Esophagus squamous epithelium (tissue), 5 donors: ENCODE results near the gene ORM1. TPM values are rescaled to one million over a fixed set of nuclear protein-coding genes. Genes with fewer than 3 reads are reported as not detected.

ENCODE experiments used
- DNase-seq: peaks from one replicate; lab custom pipeline; 2025; lab: John Stamatoyannopoulos, UW
- H3K27ac ChIP-seq, 4 donors: fragments of 200-600 bp; sonication (generic); one replicate each; pipeline ENCODE4 v1.5.1; 2016 to 2019; ENCODE audit warnings: mild to moderate bottlenecking in 1 of 4
- H3K27me3 ChIP-seq, 4 donors: fragments of 200-600 bp; sonication (generic); 1 replicate in 3 of 4; 2 replicates in 1 of 4; pipeline versions ENCODE4 v1.5.1 to v1.6.0; 2017 to 2021; ENCODE audit warnings: antibody characterized with exemption in 1 of 4
- H3K36me3 ChIP-seq, 3 donors: fragments of 200-600 bp; sonication (generic); one replicate each; pipeline ENCODE4 v1.5.1; 2016 to 2019
- H3K4me1 ChIP-seq, 3 donors: fragments of 200-600 bp; sonication (generic); one replicate each; pipeline ENCODE4 v1.5.1; 2017 to 2019
- H3K4me3 ChIP-seq, 4 donors: fragments of 200-600 bp; sonication (generic); 1 replicate in 3 of 4; 2 replicates in 1 of 4; pipeline ENCODE4 v1.5.1; 2016 to 2019; ENCODE audit warnings: mild to moderate bottlenecking in 2 of 4, moderate library complexity in 1 of 4
- H3K9me3 ChIP-seq, 3 donors: fragments of 200-600 bp; sonication (generic); one replicate each; pipeline ENCODE4 v1.5.1; 2016 to 2019
- POLR2A ChIP-seq, 4 donors: fragments of 450-650 bp; IDR thresholded peaks; one replicate each; pipeline ENCODE4 v1.6.1; 2017; ENCODE audit warnings: antibody characterized with exemption in 4 of 4, mild to moderate bottlenecking in 4 of 4, moderate library complexity in 3 of 4
- WGBS, 2 donors: methylation state at CpG; one replicate each; pipeline ENCODE4 v1.1.5; 2018; 5-methylcytosine and 5-hydroxymethylcytosine counted together
- intact Hi-C: fragments of 100-400 bp; cut with DNase I; formaldehyde crosslinking; loops from one replicate; pipeline ENCODE4 v1.15.0; 2022
- total RNA-seq, 4 donors: library from RNA; depleted of rRNA; stranded (reverse); fragments of >200 nt; gene quantifications; one replicate each; pipeline ENCODE4 v1.1.0, GENCODE V29; 2016
- TF ChIP-seq, protein P1 (sequence below), 6 experiments: fragments of 450-650 bp in 4 of 6; fragments of 200-600 bp in 2 of 6; sonication (generic) in 2 of 6; IDR thresholded peaks; one replicate each; pipeline ENCODE4 v1.5.1; 2016 to 2019; ENCODE audit warnings: antibody characterized with exemption in 6 of 6, mild to moderate bottlenecking in 4 of 6, moderate library complexity in 4 of 6
- donor health status: DM: yes; HTN: yes; CAD: no.

The ORM1 gene
- total RNA-seq, 4 donors from 2014 or later = 0.41 TPM; not detected in 3

DNA sequence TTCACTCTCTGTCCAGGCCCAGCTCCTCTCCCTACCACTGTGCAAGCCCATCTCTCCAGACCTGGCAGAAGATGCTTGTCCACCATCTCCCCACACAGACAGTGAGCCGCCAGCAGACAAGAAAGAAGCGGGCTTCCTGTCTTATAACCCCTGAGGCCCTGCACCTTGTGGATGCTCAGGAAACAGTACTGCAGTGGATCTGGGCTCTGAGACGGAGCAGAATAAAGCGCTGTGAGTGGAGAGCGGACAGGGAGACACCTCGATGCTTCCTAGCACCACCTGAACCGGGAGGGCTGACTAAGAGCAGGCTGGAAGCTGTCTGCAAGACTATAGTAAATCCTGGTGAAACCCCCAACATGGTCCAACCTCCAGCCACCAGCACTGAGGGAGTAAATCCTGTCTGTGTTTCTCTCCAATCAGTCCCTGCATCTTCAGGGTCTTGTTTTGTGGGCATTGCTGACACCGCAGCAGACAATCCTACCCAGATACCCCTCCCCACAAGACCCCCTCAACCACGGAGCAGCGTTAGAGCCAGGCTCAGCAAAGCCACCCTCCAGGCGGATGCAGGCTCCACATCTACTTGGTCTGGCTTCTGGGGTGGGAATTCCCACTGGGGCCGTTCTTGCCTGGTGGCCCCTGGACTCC lies 25.5 kb downstream of the ORM1 start:
- no peak for DNase-seq
- H3K9me3 ChIP-seq = no peaks in the 10 kb centered on the region
- TF ChIP-seq POLR2A (IDR thresholded peaks at IDR 0.05) = no peak
- TF ChIP-seq, protein P1, sequence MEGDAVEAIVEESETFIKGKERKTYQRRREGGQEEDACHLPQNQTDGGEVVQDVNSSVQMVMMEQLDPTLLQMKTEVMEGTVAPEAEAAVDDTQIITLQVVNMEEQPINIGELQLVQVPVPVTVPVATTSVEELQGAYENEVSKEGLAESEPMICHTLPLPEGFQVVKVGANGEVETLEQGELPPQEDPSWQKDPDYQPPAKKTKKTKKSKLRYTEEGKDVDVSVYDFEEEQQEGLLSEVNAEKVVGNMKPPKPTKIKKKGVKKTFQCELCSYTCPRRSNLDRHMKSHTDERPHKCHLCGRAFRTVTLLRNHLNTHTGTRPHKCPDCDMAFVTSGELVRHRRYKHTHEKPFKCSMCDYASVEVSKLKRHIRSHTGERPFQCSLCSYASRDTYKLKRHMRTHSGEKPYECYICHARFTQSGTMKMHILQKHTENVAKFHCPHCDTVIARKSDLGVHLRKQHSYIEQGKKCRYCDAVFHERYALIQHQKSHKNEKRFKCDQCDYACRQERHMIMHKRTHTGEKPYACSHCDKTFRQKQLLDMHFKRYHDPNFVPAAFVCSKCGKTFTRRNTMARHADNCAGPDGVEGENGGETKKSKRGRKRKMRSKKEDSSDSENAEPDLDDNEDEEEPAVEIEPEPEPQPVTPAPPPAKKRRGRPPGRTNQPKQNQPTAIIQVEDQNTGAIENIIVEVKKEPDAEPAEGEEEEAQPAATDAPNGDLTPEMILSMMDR (IDR thresholded peaks at IDR 0.05) = no peak
- H3K4me3 ChIP-seq = no peak overlapping the region
- no peaks in the 10 kb centered on the region for H3K27me3 ChIP-seq
- intact Hi-C loops = no loop called here
- peak overlapping the region; percentile 9 to 73 (median 56) for H3K27ac ChIP-seq
- 67 to 78% methylated on average over 3 to 11 of the region's 12 CpGs for WGBS, 2 donors
- peaks cover 8 to 28% (median 13%) of the 10 kb centered on the region in 3 donors for H3K4me1 ChIP-seq
- peaks cover 31 to 88% (median 40%) of the 10 kb centered on the region in 3 donors for H3K36me3 ChIP-seq

- H3K4me1 ChIP-seq = peaks cover 8 to 25% (median 13%) of the 10 kb centered on the region in 3 donors
Measured at GRCh38 chr9:114348906-114349482, 26.1 kb downstream of the ORM1 start.

DNA sequence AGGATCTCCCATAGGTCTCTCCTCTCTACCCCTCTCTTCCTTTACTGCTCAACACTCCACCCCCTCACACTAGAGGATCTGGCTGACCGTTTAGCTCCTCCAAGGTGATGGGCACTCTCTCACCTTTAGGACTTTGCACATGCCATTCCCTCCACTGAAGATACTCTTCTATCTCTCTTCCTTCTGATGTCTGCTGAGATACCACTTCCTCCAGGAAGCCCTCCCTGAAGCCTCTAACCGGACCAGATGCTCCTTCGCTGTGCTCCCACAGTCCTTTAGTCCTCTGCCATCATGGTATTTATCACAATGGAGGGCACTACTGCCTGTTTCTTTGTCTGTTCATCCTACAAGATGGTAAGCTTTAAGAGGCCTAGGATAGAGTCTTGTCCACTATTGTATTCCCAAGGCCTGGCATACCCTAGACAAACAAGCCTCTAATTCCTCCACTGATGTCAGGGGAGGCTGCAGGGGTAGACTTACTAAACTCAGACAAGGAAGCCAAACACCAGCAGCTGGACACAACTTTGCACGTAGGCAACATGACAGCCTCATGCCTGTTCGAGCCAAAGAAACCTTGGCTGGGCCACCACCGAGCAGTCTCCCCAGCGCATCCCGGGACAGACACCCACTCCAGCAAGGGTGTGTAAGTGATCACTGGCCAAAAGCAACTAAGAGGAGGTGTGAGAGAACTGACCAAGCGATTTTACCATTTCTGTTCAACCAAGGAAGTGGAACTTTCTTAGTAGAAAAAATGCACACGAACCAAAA lies 27.0 kb downstream of the ORM1 start:
- TF ChIP-seq, protein P1 (IDR thresholded peaks at IDR 0.05) = no peak
- no peak for TF ChIP-seq POLR2A (IDR thresholded peaks at IDR 0.05)
- H3K36me3 ChIP-seq = peaks cover 16 to 85% (median 30%) of the 10 kb centered on the region in 3 donors
- no peak overlapping the region for H3K4me3 ChIP-seq
- no peaks in the 10 kb centered on the region for H3K27me3 ChIP-seq
- DNase-seq = no peak
- H3K4me1 ChIP-seq = peaks cover 8 to 25% (median 13%) of the 10 kb centered on the region in 3 donors
- WGBS, 2 donors = 81 to 84% methylated on average over 5 to 7 of the region's 10 CpGs
- intact Hi-C loops = no loop called here
- H3K27ac ChIP-seq = peak overlapping the region; percentile 9 to 65 (median 56)
- no peaks in the 10 kb centered on the region for H3K9me3 ChIP-seq

More at GRCh38 chr9:114348906-114349482, 26.1 kb downstream of the ORM1 start:
- DNase-seq = peak; percentile 57
- intact Hi-C loops = no loop called here
- no peaks in the 10 kb centered on the region for H3K27me3 ChIP-seq
- peaks cover 25 to 86% (median 37%) of the 10 kb centered on the region in 3 donors for H3K36me3 ChIP-seq
- no peaks in the 10 kb centered on the region for H3K9me3 ChIP-seq
- peak overlapping the region; percentile 9 to 73 (median 56) for H3K27ac ChIP-seq
- no peak overlapping the region for H3K4me3 ChIP-seq
- no peak for TF ChIP-seq POLR2A (IDR thresholded peaks at IDR 0.05)
- TF ChIP-seq, protein P1 (IDR thresholded peaks at IDR 0.05) = no peak
- 0 to 11% methylated on average over 2 to 3 of the region's 9 CpGs for WGBS, 2 donors

DNA sequence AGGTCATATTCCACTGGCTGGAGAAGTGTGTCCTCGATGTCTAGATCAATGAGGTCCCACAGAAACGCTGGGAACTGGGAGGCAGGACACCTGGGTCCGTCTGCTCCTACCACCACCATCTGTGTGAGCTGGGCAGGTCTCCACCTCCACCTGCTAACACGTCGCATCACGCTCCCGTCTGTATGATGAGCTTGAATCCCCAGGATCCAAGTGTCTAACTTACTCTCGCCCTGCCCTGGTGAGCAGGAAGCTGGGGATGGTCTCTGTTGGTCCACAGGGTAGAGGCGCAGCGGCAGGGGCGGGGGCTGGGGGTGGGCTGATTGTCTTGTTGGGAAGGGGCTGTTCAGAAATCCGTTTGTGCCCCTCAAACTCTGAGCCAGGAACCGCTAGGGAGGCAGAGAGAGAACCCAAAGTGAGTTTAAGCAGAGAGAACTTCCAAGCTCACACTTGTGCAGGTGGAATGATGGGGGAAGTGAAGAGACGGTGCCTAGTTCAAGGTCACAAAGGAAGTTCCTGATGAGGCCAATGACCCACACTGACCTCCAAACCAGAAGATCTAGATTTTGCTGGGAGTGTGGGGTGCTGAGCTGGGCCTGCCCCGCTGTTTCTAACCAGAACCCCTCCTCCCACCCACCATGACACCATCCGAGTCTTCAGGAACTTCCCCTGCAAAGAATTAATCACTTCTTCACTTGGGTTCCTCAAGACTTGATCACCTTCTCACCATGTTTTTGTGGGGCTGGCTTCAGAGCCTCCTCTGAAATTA lies 27.9 kb downstream of the ORM1 start:
- peak overlapping the region in 3 of 4 donors; percentile 1 to 53 (median 29) for H3K27ac ChIP-seq

More for the DNA sequence above, 27.9 kb downstream of the ORM1 start:
- H3K36me3 ChIP-seq = peaks cover 6 to 85% (median 31%) of the 10 kb centered on the region in 3 donors
- intact Hi-C loops = no loop called here
- DNase-seq = no peak
- H3K27me3 ChIP-seq = no peaks in the 10 kb centered on the region
- TF ChIP-seq POLR2A (IDR thresholded peaks at IDR 0.05) = no peak
- TF ChIP-seq, protein P1 (IDR thresholded peaks at IDR 0.05) = no peak
- H3K4me1 ChIP-seq = peaks cover 8 to 25% (median 13%) of the 10 kb centered on the region in 3 donors
- H3K4me3 ChIP-seq = no peak overlapping the region
- WGBS, 2 donors = 84 to 90% methylated on average over 11 to 14 of the region's 16 CpGs
- H3K9me3 ChIP-seq = no peaks in the 10 kb centered on the region
